H9 (cell line): Measurements from ENCODE around the gene DNM2. TPM values are rescaled to one million over a fixed set of nuclear protein-coding genes. Genes with fewer than 3 reads are reported as not detected.

Experiments
- DNase-seq: peaks from one replicate; pipeline ENCODE4 v3.0.0-alpha.2; 2017
- H2AFZ ChIP-seq: one replicate; pipeline ENCODE4 v1.6.1; 2013; ENCODE audit warnings: mild to moderate bottlenecking, low read length, control low read depth, moderate library complexity
- H2AK5ac ChIP-seq: 2 replicates; pipeline ENCODE4 v1.6.1; 2013; ENCODE audit warnings: low read length, control low read depth, mixed read lengths; ENCODE audit not compliant: insufficient read length
- H2BK120ac ChIP-seq: one replicate; pipeline ENCODE4 v1.6.1; 2013; ENCODE audit warnings: low read depth, mild to moderate bottlenecking, low read length, control low read depth, inconsistent platforms; ENCODE audit not compliant: poor library complexity, severe bottlenecking
- H2BK12ac ChIP-seq: 2 replicates; pipeline ENCODE4 v1.6.1; 2013; ENCODE audit warnings: low read length, control low read depth, mixed read lengths, low read depth; ENCODE audit not compliant: insufficient read length
- H2BK15ac ChIP-seq: 2 replicates; pipeline ENCODE4 v1.6.1; 2013; ENCODE audit warnings: low read depth, low read length, control low read depth
- H2BK20ac ChIP-seq: one replicate; pipeline ENCODE4 v1.6.1; 2013; ENCODE audit warnings: low read depth, mild to moderate bottlenecking, low read length, control low read depth, inconsistent platforms; ENCODE audit not compliant: poor library complexity, severe bottlenecking
- H2BK5ac ChIP-seq: 2 replicates; pipeline ENCODE4 v1.6.1; 2013; ENCODE audit warnings: low read length, control low read depth, mixed read lengths; ENCODE audit not compliant: insufficient read length
- H3K14ac ChIP-seq: 2 replicates; pipeline ENCODE4 v1.6.1; 2013; ENCODE audit warnings: low read length, control low read depth; ENCODE audit not compliant: insufficient read depth
- H3K18ac ChIP-seq: 2 replicates; pipeline ENCODE4 v1.6.1; 2013; ENCODE audit warnings: low read depth, mild to moderate bottlenecking, mixed read lengths, low read length, control low read depth; ENCODE audit not compliant: insufficient read length
- H3K23ac ChIP-seq: 2 replicates; pipeline ENCODE4 v1.6.1; 2013; ENCODE audit warnings: low read length, control low read depth, mixed read lengths, low read depth; ENCODE audit not compliant: insufficient read length
- H3K23me2 ChIP-seq: 2 replicates; pipeline ENCODE4 v1.6.1; 2013; ENCODE audit warnings: low read depth, mild to moderate bottlenecking, mixed read lengths, low read length, control low read depth; ENCODE audit not compliant: insufficient read length, poor library complexity, severe bottlenecking
- H3K27ac ChIP-seq: 2 replicates; pipeline ENCODE4 v1.5.1; 2013; ENCODE audit warnings: low read length, control low read depth, mixed read lengths, low read depth; ENCODE audit not compliant: insufficient read length
- H3K27me3 ChIP-seq: 2 replicates; pipeline ENCODE4 v1.6.1; 2013; ENCODE audit warnings: low read length, control low read depth, inconsistent platforms; ENCODE audit not compliant: insufficient read depth
- H3K4ac ChIP-seq: 2 replicates; pipeline ENCODE4 v1.6.1; 2013; ENCODE audit warnings: low read depth, mild to moderate bottlenecking, control low read depth, inconsistent platforms, low read length, moderate library complexity
- H3K4me1 ChIP-seq: 2 replicates; pipeline ENCODE4 v1.6.1; 2013; ENCODE audit warnings: low read length, control low read depth, inconsistent platforms; ENCODE audit not compliant: insufficient read depth
- H3K4me2 ChIP-seq: 2 replicates; pipeline ENCODE4 v1.6.1; 2013; ENCODE audit warnings: low read length, control low read depth, mixed read lengths; ENCODE audit not compliant: insufficient read length, insufficient read depth
- H3K56ac ChIP-seq: 2 replicates; pipeline ENCODE4 v1.6.1; 2013; ENCODE audit warnings: low read depth, mild to moderate bottlenecking, mixed read lengths, low read length, control low read depth; ENCODE audit not compliant: insufficient read length
- H3K79me1 ChIP-seq: 2 replicates; pipeline ENCODE4 v1.6.1; 2013; ENCODE audit warnings: low read depth, mild to moderate bottlenecking, moderate library complexity, low read length, control low read depth, inconsistent platforms; ENCODE audit not compliant: insufficient read depth, poor library complexity, severe bottlenecking
- H3K79me2 ChIP-seq: 2 replicates; pipeline ENCODE4 v1.6.1; 2013; ENCODE audit warnings: low read length, control low read depth, inconsistent platforms; ENCODE audit not compliant: insufficient read depth
- H3K9ac ChIP-seq: 2 replicates; pipeline ENCODE4 v1.6.1; 2013; ENCODE audit warnings: low read length, control low read depth, mixed read lengths; ENCODE audit not compliant: insufficient read length; ENCODE audit errors: extremely low read depth
- H3K9me3 ChIP-seq: one replicate; pipeline ENCODE4 v1.6.1; 2013; ENCODE audit warnings: low read depth, low read length, inconsistent platforms; ENCODE audit not compliant: control insufficient read depth
- H3T11ph ChIP-seq: one replicate; pipeline ENCODE4 v1.6.1; 2013; ENCODE audit warnings: mild to moderate bottlenecking, low read length, control low read depth, inconsistent platforms
- H4K20me1 ChIP-seq: one replicate; pipeline ENCODE4 v1.6.1; 2013; ENCODE audit not compliant: control insufficient read depth, insufficient read length, insufficient read depth
- H4K5ac ChIP-seq: 2 replicates; pipeline ENCODE4 v1.6.1; 2013; ENCODE audit warnings: low read depth, mild to moderate bottlenecking, mixed read lengths, low read length, control low read depth; ENCODE audit not compliant: insufficient read length
- H4K8ac ChIP-seq: replicated peaks from 2 replicates; pipeline ENCODE4 v1.6.1; 2013; ENCODE audit warnings: low read length, control low read depth, mixed read lengths, low read depth; ENCODE audit not compliant: insufficient read length
- H4K91ac ChIP-seq: 2 replicates; pipeline ENCODE4 v1.6.1; 2013; ENCODE audit warnings: low read depth, mild to moderate bottlenecking, moderate library complexity, mixed read lengths, low read length, control low read depth; ENCODE audit not compliant: insufficient read length
- H3K27ac Mint-ChIP-seq, 3 experiments: 2 replicates in 2 of 3; 3 replicates in 1 of 3; pipeline ENCODE4 v1.8.0; 2020 to 2021; ENCODE audit warnings: mixed read lengths in 3 of 3, mild to moderate bottlenecking in 1 of 3, moderate library complexity in 1 of 3
- H3K27me3 Mint-ChIP-seq: 2 replicates; pipeline ENCODE4 v1.8.0; 2021; ENCODE audit warnings: low read depth, mild to moderate bottlenecking, moderate library complexity, mixed read lengths
- H3K36me3 Mint-ChIP-seq, 3 experiments: 2 replicates in 2 of 3; 3 replicates in 1 of 3; pipeline ENCODE4 v1.8.0; 2020 to 2021; ENCODE audit warnings: low read depth in 3 of 3, mixed read lengths in 3 of 3; ENCODE audit not compliant: insufficient read depth in 1 of 3
- H3K4me1 Mint-ChIP-seq, 2 experiments: 2 replicates each; pipeline ENCODE4 v1.8.0; 2020; ENCODE audit warnings: mixed read lengths in 2 of 2
- H3K4me3 Mint-ChIP-seq, 2 experiments: 2 replicates in 1 of 2; 3 replicates in 1 of 2; pipeline ENCODE4 v1.8.0; 2020 to 2021; ENCODE audit warnings: mild to moderate bottlenecking in 2 of 2, mixed read lengths in 2 of 2, moderate library complexity in 1 of 2
- H3K9me3 Mint-ChIP-seq, 2 experiments: 2 replicates in 1 of 2; 3 replicates in 1 of 2; pipeline ENCODE4 v1.8.0; 2020; ENCODE audit warnings: mild to moderate bottlenecking in 2 of 2, mixed read lengths in 2 of 2, moderate library complexity in 1 of 2
- CTCF ChIP-seq: fragments of 200-600 bp; sonication (generic); conservative IDR thresholded peaks from 3 replicates; pipeline ENCODE4 v1.8.0; 2021; ENCODE audit warnings: antibody characterized with exemption, mild to moderate bottlenecking
- WGBS: extraction: QIAGEN DNeasy Blood & Tissue Kit; methylation state at CpG from one replicate; pipeline ENCODE4 v1.1.7; 2013; ENCODE audit warnings: missing lambda C conversion rate, low lambda C conversion rate, mixed read lengths; ENCODE audit not compliant: insufficient read length; ENCODE audit errors: extremely low coverage; 5-methylcytosine and 5-hydroxymethylcytosine counted together
- total RNA-seq: library from RNA; stranded (reverse); gene quantifications from 2 replicates; pipeline ENCODE4 v1.2.1, GENCODE V29; 2021

DNM2 gene
- total RNA-seq, 1 experiment from 2014 or later, result 152 TPM

- Histone ChIP-seq H3K79me2 (no peaks in the 10 kb centered on the region), H2BK20ac (no peak overlapping the region), H3K9me3 (no peaks in the 10 kb centered on the region), H2AFZ (no peak overlapping the region), H4K8ac (no peak overlapping the region), H3K9ac (no peak overlapping the region), H3K23me2 (no peaks in the 10 kb centered on the region), H2BK120ac (no peak overlapping the region), H3K4ac (no peak overlapping the region), H3K56ac (no peak overlapping the region), H4K91ac (no peak overlapping the region), H3K27ac (no peak overlapping the region), H3K4me2 (no peak overlapping the region), H3K79me1 (no peaks in the 10 kb centered on the region), H2BK15ac (no peak overlapping the region), H2AK5ac (no peak overlapping the region), H4K5ac (no peak overlapping the region), H3K27me3 (no peaks in the 10 kb centered on the region), H3K23ac (no peak overlapping the region), H3T11ph (no peak overlapping the region), H3K4me1 (no peaks in the 10 kb centered on the region; the same call in 1 of the 2 replicates), H4K20me1 (no peaks in the 10 kb centered on the region), H2BK5ac (no peak overlapping the region), H2BK12ac (no peak overlapping the region), H3K14ac (no peak overlapping the region), H3K18ac (no peak overlapping the region)
- H3K4me3 Mint-ChIP-seq, result no peak overlapping the region
- peaks cover 11% of the 10 kb centered on the region in 2 experiments; a peak in 4 of 5 replicates for H3K9me3 Mint-ChIP-seq
- peaks cover 0 to 10% of the 10 kb centered on the region in 2 experiments; a peak in 1 of 4 replicates for H3K4me1 Mint-ChIP-seq
- H3K27me3 Mint-ChIP-seq, result peaks cover 13% of the 10 kb centered on the region
- H3K36me3 Mint-ChIP-seq, result peaks cover 3 to 27% (median 16%) of the 10 kb centered on the region in 3 experiments; a peak in 6 of 7 replicates
- DNase-seq, result no peak
- no peak for TF ChIP-seq CTCF
- no CpG with 5 or more reads among the region's 20 CpGs for WGBS
- peak overlapping the region in 1 of 3 experiments; percentile 47; a peak in 2 of 7 replicates for H3K27ac Mint-ChIP-seq
These were observed 115.0 kb downstream of the DNM2 start for GRCh38 chr19:10832939-10833296.
